Measurements from ENCODE around the gene SLC22A1.

SLC22A1 gene

DNA sequence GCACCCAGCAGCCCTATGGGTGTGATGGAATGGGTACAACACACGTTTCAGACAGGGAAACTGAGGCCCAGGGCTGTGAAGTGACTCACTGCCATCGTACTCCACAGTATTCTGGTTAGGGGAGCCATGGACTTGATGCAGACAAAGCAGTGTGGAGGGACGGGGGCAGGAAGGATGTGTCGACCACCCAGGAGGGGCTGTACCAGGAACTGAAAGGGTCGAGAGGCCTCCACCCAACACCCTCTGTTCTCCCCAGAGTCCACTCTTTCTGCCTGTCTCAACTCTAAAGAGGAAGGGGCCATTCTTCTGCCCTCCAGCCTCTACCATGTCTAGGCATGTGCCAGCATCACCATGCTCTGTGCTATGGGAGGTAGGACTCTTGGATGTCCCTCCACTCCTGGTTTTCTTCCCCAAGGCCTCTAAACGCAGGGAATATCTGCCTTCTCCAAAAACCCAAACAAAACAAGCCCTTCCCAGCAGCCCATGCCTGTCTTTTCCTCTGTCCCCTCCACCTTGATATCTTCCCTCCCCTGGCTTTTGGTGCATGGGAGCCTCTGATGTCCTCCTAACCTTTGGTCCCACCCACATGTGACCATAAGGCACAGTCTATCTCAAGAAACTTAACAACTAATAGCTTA, 7.4 kb downstream of the SLC22A1 start:
- TF ChIP-seq, protein P1, sequence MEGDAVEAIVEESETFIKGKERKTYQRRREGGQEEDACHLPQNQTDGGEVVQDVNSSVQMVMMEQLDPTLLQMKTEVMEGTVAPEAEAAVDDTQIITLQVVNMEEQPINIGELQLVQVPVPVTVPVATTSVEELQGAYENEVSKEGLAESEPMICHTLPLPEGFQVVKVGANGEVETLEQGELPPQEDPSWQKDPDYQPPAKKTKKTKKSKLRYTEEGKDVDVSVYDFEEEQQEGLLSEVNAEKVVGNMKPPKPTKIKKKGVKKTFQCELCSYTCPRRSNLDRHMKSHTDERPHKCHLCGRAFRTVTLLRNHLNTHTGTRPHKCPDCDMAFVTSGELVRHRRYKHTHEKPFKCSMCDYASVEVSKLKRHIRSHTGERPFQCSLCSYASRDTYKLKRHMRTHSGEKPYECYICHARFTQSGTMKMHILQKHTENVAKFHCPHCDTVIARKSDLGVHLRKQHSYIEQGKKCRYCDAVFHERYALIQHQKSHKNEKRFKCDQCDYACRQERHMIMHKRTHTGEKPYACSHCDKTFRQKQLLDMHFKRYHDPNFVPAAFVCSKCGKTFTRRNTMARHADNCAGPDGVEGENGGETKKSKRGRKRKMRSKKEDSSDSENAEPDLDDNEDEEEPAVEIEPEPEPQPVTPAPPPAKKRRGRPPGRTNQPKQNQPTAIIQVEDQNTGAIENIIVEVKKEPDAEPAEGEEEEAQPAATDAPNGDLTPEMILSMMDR (IDR thresholded peaks at IDR 0.05; ENCODE audit: control insufficient read depth, extremely low read depth, insufficient read depth), result no peak

DNA sequence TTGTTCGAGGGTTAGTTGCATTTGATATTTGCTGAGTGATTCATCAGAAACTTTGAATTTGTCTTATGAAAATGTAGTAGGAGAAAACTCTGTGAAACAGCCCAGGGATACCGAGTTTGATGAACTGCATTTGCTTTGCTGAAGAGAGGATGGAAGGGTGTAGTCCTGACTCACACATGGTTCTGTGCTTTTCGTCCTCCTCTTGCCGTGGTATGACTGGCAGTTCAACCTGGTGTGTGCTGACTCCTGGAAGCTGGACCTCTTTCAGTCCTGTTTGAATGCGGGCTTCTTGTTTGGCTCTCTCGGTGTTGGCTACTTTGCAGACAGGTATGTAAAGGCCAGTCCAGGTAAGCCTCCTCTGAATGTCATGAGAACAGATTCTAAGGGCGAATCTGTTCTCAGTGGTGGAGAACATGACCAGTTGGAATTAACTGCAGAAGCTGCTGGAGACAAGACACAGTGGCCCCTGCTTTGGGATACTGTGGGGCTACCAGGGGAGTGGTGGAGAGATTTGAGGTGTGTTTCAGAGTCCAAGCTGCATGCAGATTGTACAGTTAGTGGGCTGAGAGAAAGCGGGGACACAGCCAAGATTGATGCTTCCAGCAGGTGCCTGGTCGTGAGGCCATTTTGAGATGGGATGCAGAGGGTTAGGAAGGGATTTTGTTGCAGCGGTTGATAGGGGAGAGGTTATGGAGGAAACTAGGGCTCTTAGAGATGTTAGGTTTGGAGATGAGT, 8.4 kb downstream of the SLC22A1 start:
- no peak for DNase-seq (ENCODE audit: low read depth)
- H3K4me3 ChIP-seq (ENCODE audit: low read depth, low read length), result no peak overlapping the region
- TF ChIP-seq, protein P1 (IDR thresholded peaks at IDR 0.05; ENCODE audit: control insufficient read depth, extremely low read depth, insufficient read depth), result no peak

More for the DNA sequence above, 7.4 kb downstream of the SLC22A1 start:
- H3K4me3 ChIP-seq (ENCODE audit: low read depth, low read length), result no peak overlapping the region
- no peak for DNase-seq (ENCODE audit: low read depth)

DNA sequence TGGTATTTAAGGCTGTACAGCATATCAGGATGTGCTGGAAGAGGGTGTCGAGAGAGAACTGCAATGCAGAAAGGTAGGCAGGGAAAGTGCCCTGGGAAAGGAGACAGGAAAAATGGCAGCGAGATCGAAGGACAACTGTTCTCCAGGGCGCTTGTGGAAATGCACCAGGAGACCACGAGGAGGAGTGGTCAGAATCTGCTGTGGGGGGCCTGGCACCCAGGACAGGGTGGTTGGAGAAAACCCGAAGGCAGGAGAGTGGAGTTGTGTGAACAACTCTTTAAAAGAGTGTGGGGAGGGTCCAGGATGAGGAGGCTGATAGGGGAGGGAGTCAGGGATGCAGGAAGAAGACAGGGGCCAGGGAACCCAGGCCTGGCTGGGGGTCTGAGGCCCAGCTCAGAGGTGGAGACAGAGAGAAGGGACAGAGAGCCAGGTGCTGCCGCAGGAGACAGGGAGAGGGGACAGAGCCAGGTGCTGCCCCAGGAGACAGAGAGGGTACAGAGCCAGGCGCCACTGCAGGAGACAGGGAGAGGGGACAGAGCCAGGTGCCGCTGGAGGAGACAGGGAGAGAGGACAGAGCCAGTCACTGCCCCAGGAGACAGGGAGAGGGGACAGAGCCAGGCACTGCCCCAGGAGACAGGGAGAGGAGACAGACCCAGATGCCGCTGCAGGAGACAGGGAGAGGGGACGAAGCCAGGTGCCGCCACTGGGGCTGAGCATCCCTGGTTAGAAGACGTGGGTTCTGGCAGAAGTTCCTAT, 9.3 kb downstream of the SLC22A1 start:
- TF ChIP-seq, protein P1 (IDR thresholded peaks at IDR 0.05; ENCODE audit: control insufficient read depth, extremely low read depth, insufficient read depth), result no peak
- no peak for DNase-seq (ENCODE audit: low read depth)
- no peak overlapping the region for H3K4me3 ChIP-seq (ENCODE audit: low read depth, low read length)

DNA sequence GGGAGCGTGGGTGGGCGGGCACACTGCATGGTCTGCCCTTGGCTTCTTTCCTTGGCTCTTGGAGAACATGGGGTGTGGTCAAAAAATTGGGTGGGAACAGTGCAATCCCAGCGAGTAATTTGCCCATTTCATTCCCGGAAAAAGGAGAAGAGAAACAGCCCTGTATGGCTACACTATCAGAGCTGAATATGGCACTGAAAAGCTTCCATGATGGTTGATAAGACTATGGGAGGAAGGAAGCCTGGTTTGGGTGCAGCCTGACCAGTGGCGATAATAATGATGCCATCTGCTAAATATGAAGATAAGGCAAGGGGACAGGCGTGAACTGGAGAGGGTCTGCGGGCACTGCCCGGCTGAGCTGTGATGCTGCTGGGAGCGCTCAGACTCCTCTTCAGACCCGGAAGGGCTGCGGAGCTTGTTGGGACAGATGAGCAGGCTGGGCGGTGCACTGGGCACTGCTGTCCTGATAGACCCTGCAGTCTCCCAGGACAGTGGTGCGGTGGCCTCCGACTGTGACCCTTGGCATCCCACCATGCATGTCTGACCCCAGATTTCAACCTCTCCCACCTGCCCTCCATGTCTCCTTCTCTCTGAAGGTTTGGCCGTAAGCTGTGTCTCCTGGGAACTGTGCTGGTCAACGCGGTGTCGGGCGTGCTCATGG, 10.2 kb downstream of the SLC22A1 start:
- no peak overlapping the region for H3K4me3 ChIP-seq (ENCODE audit: low read depth, low read length)
- no peak for DNase-seq (ENCODE audit: low read depth)
- TF ChIP-seq, protein P1 (IDR thresholded peaks at IDR 0.05; ENCODE audit: control insufficient read depth, extremely low read depth, insufficient read depth), result no peak

DNA sequence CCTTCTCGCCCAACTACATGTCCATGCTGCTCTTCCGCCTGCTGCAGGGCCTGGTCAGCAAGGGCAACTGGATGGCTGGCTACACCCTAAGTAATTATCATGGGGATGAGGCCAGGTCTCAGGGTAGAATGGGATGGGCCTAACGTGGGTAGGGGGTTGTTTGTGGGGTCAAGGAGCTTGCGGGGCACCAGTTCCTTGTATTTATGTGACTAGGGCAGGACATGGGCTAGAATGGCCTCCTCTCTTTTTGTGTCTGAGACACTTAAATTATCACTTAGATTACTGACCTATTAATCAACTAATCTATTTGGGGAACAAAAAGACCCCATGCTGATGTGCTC, 10.7 kb downstream of the SLC22A1 start:
- H3K4me3 ChIP-seq (ENCODE audit: low read depth, low read length), result no peak overlapping the region
- DNase-seq (ENCODE audit: low read depth), result no peak
- TF ChIP-seq, protein P1 (IDR thresholded peaks at IDR 0.05; ENCODE audit: control insufficient read depth, extremely low read depth, insufficient read depth), result no peak

DNA sequence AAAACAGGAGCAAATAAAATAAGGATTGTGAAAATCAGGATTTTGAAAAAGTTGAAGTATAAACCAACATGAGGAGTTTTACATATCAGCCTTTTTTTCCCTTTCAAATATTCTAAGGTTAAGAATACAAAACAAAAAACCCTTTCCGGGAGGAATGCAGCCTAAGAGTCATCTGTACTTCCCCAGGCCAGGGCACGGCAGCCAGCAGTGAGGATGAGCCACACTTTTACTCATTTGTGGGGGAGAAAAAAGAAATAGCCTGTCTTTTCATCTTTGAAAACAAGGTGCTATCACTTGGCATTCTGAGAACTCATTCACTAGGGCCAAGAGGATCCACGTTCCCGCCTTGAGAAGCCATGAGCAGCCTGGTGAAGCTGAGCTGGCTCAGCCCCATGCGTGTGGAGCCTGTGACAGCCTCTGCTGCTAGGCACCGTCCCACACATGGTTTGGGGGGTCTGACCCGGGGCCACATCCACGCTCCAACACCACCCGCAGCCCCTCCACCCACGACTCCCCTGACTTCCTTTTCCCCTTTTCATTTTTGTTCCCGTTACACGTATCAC, 11.2 kb downstream of the SLC22A1 start:
- TF ChIP-seq, protein P1 (IDR thresholded peaks at IDR 0.05; ENCODE audit: control insufficient read depth, extremely low read depth, insufficient read depth), result no peak
- no peak for DNase-seq (ENCODE audit: low read depth)
- H3K4me3 ChIP-seq (ENCODE audit: low read depth, low read length), result no peak overlapping the region
